ENCODE results near the gene ZNF260.

Gene ZNF260

GRCh38 chr19:36528194-36528920 lies at the start of gene ZNF260:
ZNF260 (minus strand) TSS chr19:36528271; CDS start chr19:36515238, 13,033 bp downstream.
- H3K27me3 Mint-ChIP-seq: no peaks in the 10 kb centered on the region
- H3K36me3 Mint-ChIP-seq: peaks cover 47% of the 10 kb centered on the region
- H3K4me1 Mint-ChIP-seq: peaks cover 25% of the 10 kb centered on the region
- H3K4me3 Mint-ChIP-seq: peak within 1 kb of the TSS; percentile 96
- H3K9me3 Mint-ChIP-seq: peaks cover 10% of the 10 kb centered on the region
- H3K27ac Mint-ChIP-seq: peak within 1 kb of the TSS; percentile 95
- peak; percentile 97 for ATAC-seq

- Mint-ChIP-seq H3K9me3 (peaks cover 5% of the 10 kb centered on the region), H3K4me1 (peaks cover 27% of the 10 kb centered on the region), H3K27me3 (no peaks in the 10 kb centered on the region), H3K27ac (no peak overlapping the region), H3K4me3 (no peak overlapping the region), H3K36me3 (peaks cover 66% of the 10 kb centered on the region)
- no peak for ATAC-seq
Measured at GRCh38 chr19:36577271-36577996, 49.4 kb upstream of the ZNF260 start.

DNA sequence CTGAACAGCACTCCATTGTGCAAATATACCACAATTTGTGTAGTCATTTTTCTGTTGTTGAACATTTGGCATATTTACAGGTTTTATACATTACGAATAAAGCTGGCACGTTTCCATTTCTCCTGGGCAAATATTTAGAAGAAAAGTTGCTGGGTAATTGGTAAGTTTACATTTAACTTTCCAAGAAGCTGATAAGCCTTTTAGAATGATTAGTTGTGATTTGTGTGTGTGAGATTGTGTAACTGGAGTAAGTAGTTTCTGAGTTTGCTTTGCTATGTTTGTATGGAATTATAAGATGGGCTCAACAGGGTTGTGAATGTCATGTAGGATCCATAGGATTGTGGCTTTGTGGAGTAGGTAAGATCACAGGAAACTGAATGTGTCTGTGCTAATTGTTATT lies 46.7 kb upstream of the ZNF260 start:
- H3K27ac Mint-ChIP-seq: no peak overlapping the region
- H3K27me3 Mint-ChIP-seq: no peaks in the 10 kb centered on the region
- no peak for ATAC-seq
- no peaks in the 10 kb centered on the region for H3K9me3 Mint-ChIP-seq
- H3K4me1 Mint-ChIP-seq: peaks cover 37% of the 10 kb centered on the region
- peaks cover 60% of the 10 kb centered on the region for H3K36me3 Mint-ChIP-seq
- H3K4me3 Mint-ChIP-seq: peak overlapping the region; percentile 38

- no peak for ATAC-seq
- Mint-ChIP-seq H3K9me3 (no peaks in the 10 kb centered on the region), H3K27ac (peak overlapping the region; percentile 94), H3K36me3 (peaks cover 62% of the 10 kb centered on the region), H3K4me1 (peaks cover 37% of the 10 kb centered on the region), H3K27me3 (no peaks in the 10 kb centered on the region), H3K4me3 (peak overlapping the region; percentile 93)
Measured at GRCh38 chr19:36573895-36574720, 46.0 kb upstream of the ZNF260 start.

GRCh38 chr19:36573020-36573894 lies 45.2 kb upstream of the ZNF260 start, which contains the start of gene ZNF529:
ZNF529 (minus strand) TSS chr19:36573292; CDS start chr19:36572346, 946 bp downstream.
- no peaks in the 10 kb centered on the region for H3K9me3 Mint-ChIP-seq
- peak; percentile 97 for ATAC-seq
- peak within 1 kb of the TSS; percentile 94 for H3K27ac Mint-ChIP-seq
- peaks cover 37% of the 10 kb centered on the region for H3K4me1 Mint-ChIP-seq
- H3K36me3 Mint-ChIP-seq: peaks cover 62% of the 10 kb centered on the region
- peak within 1 kb of the TSS; percentile 93 for H3K4me3 Mint-ChIP-seq
- H3K27me3 Mint-ChIP-seq: no peaks in the 10 kb centered on the region

GRCh38 chr19:36572593-36573019 lies 44.5 kb upstream of the ZNF260 start:
- Mint-ChIP-seq H3K36me3 (peaks cover 67% of the 10 kb centered on the region), H3K4me3 (peak overlapping the region; percentile 93), H3K4me1 (peaks cover 37% of the 10 kb centered on the region), H3K27ac (peak overlapping the region; percentile 94), H3K27me3 (no peaks in the 10 kb centered on the region), H3K9me3 (no peaks in the 10 kb centered on the region)
- ATAC-seq: no peak

DNA sequence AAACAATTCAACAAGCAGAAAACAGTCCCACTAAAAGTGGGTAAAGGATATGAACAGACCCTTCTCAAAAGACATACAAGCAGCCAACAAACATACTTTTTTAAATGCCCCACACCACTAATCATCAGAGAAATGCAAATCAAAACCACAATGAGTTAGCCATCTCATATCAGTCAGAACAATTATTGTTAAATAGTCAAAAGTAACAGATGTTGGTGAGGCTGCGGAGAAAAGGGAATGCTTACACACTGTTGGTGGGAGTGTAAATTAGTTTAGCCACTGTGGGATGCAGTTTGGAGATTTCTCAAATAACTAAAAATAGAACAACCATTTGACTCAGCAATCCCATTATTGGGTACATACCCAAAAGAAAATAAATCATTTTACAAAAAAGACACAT lies 36.3 kb upstream of the ZNF260 start:
- ATAC-seq: no peak
- peaks cover 26% of the 10 kb centered on the region for H3K9me3 Mint-ChIP-seq
- H3K36me3 Mint-ChIP-seq: peaks cover 97% of the 10 kb centered on the region

GRCh38 chr19:36547001-36547732 lies 19.1 kb upstream of the ZNF260 start:
- H3K27me3 Mint-ChIP-seq: no peaks in the 10 kb centered on the region

More for the DNA sequence above, 36.3 kb upstream of the ZNF260 start:
- no peak overlapping the region for H3K27ac Mint-ChIP-seq
- H3K4me3 Mint-ChIP-seq: no peak overlapping the region
- no peaks in the 10 kb centered on the region for H3K27me3 Mint-ChIP-seq
- peaks cover 10% of the 10 kb centered on the region for H3K4me1 Mint-ChIP-seq

DNA sequence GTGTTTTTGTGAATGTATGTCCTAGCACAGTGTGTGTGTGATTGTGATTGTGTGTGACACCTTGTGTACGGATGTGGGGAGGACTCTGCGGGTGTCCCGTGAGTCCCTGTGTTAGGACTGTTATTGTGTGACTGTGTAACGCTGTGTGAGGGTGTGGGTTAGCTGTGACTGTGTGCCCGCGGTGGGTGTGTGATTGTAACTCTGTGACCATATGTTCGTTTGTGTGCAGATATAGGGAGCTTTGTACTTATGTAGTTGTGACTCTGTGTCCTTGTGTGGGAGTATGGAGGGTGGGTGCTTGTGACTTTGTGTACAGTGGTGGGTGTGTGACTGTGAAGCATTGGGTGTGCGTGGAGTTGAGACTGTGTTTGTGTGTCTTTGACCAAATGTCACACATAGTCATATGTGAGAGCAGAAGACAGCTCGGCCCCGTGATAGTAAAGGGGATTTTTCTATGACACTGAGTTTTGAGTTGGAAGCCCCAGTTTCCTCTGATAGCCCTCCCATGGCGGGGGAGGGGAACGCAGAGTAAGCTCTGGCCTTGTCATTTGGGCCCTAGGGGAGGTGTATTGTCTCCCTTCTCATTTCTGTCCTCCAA lies 949 bp upstream of the ZNF260 start:
- no peaks in the 10 kb centered on the region for H3K27me3 Mint-ChIP-seq
- peak; percentile 37 for ATAC-seq
- peaks cover 7% of the 10 kb centered on the region for H3K9me3 Mint-ChIP-seq
- H3K27ac Mint-ChIP-seq: peak overlapping the region; percentile 95
- H3K36me3 Mint-ChIP-seq: peaks cover 47% of the 10 kb centered on the region
- peaks cover 25% of the 10 kb centered on the region for H3K4me1 Mint-ChIP-seq
- peak overlapping the region; percentile 96 for H3K4me3 Mint-ChIP-seq

More at GRCh38 chr19:36547001-36547732, 19.1 kb upstream of the ZNF260 start:
- ATAC-seq: no peak
- Mint-ChIP-seq H3K4me3 (no peak overlapping the region), H3K36me3 (peaks cover 100% of the 10 kb centered on the region), H3K4me1 (no peaks in the 10 kb centered on the region), H3K9me3 (peaks cover 45% of the 10 kb centered on the region), H3K27ac (no peak overlapping the region)

- Mint-ChIP-seq H3K4me3 (peak overlapping the region; percentile 96), H3K27me3 (no peaks in the 10 kb centered on the region), H3K4me1 (peaks cover 25% of the 10 kb centered on the region), H3K9me3 (peaks cover 12% of the 10 kb centered on the region), H3K27ac (peak overlapping the region; percentile 95), H3K36me3 (peaks cover 48% of the 10 kb centered on the region)
- ATAC-seq: peak; percentile 17
Measured at GRCh38 chr19:36527873-36528193, 238 bp downstream of the ZNF260 start.

GRCh38 chr19:36527341-36527740 lies 730 bp downstream of the ZNF260 start:
- Mint-ChIP-seq H3K4me3 (peak overlapping the region; percentile 96), H3K9me3 (peaks cover 13% of the 10 kb centered on the region), H3K27ac (peak overlapping the region; percentile 95), H3K4me1 (peaks cover 25% of the 10 kb centered on the region), H3K36me3 (peaks cover 49% of the 10 kb centered on the region), H3K27me3 (no peaks in the 10 kb centered on the region)
- ATAC-seq: no peak

DNA sequence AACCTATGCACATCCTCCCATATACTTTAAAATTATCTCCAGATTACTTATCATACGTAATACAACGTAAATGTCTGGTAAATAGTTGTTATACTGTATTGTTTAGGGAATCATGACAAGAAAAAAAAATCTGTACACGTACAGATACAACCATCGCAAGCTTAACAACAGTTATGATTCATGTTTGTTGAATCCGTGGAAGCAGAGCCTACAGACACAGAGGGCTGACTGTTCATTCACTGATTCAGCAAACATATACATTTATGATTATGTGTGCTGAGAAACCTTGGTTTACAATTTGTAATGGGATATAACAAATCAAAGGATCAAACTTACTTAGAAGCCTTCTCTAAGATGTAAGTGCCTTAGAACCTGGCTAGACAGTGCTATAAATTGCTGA lies 1.5 kb downstream of the ZNF260 start:
- Mint-ChIP-seq H3K27ac (no peak overlapping the region), H3K36me3 (peaks cover 53% of the 10 kb centered on the region), H3K4me1 (peaks cover 25% of the 10 kb centered on the region), H3K9me3 (peaks cover 13% of the 10 kb centered on the region), H3K4me3 (peak overlapping the region; percentile 37), H3K27me3 (no peaks in the 10 kb centered on the region)
- ATAC-seq: no peak

DNA sequence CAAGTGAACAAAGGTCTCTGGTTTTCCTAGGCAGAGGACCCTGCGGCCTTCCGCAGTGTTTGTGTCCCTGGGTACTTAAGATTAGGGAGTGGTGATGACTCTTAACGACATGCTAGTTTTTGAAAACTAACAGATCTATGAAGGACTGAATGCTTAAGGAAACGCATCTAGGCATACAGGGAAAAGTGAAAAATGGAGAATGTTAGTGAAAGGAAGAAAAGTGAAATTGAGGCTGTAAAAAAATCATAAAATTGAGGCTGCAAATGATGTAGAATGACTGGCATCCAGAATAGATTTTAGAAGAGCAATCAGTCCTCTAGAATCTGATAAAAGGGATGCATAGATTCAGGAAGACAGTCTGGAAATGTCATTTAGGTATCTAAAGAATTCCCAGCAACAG lies 3.5 kb downstream of the ZNF260 start:
- Mint-ChIP-seq H3K4me3 (no peak overlapping the region), H3K27me3 (no peaks in the 10 kb centered on the region)

More for the DNA sequence above, 3.5 kb downstream of the ZNF260 start:
- ATAC-seq: no peak
- H3K4me1 Mint-ChIP-seq: peaks cover 25% of the 10 kb centered on the region
- no peak overlapping the region for H3K27ac Mint-ChIP-seq
- peaks cover 61% of the 10 kb centered on the region for H3K36me3 Mint-ChIP-seq
- H3K9me3 Mint-ChIP-seq: peaks cover 16% of the 10 kb centered on the region
